ENCODE results near the gene CABLES2.

CABLES2 gene, protein sequence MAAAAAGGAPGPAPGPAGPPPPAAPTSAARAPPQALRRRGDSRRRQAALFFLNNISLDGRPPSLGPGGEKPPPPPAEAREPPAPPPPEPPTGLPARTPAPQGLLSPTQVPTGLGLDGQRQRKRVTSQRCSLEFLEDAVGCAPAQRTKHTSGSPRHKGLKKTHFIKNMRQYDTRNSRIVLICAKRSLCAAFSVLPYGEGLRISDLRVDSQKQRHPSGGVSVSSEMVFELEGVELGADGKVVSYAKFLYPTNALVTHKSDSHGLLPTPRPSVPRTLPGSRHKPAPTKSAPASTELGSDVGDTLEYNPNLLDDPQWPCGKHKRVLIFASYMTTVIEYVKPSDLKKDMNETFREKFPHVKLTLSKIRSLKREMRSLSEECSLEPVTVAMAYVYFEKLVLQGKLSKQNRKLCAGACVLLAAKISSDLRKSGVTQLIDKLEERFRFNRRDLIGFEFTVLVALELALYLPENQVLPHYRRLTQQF

DNA sequence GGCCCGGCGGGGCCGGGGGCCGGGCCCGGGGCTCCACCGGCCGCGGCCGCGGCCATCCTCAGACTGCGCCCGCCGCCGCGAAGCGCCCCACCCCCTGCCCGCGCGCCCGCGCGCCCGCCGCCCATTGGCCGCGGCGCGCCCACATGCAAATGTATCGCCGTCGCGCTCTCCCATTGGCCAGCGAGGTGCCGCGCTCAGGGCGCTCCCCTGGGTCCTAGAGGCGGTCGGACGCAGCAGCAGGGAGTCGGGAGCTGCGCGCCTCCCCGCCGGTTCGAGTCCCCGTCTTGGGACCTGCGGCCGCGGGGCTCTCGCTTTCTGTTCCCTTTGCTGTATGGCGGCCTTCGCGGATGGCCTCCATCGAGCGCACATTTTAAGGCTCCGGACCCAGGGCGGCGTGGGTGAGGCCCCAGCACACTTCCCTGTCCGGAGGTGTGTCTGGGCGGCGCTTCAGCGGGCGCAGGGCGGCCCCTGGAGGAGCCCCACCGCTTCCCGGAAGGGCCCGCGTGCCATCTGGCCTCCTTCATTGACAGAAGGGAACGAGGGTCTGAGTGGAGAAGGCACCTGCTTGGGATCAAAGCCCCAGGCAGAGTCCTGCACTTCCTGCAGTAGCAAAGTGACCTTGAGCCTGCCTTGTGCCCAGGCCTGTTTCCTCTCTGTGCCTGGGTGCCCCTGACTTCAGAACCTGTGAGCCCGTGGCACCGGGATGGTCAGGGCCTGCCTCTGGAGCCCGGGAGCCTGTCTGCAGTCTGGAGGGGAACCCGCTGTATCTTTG, at the start of gene CABLES2:
Gene CABLES2, minus strand, starts transcription at position 65 of the 772 bp plus-strand sequence. Its CDS starts 9 bp downstream, at position 56.
- TF ChIP-seq EZH2phosphoT487 (IDR thresholded peaks at IDR 0.05; ENCODE audit: low read depth): no peak
- TF ChIP-seq, protein P1, sequence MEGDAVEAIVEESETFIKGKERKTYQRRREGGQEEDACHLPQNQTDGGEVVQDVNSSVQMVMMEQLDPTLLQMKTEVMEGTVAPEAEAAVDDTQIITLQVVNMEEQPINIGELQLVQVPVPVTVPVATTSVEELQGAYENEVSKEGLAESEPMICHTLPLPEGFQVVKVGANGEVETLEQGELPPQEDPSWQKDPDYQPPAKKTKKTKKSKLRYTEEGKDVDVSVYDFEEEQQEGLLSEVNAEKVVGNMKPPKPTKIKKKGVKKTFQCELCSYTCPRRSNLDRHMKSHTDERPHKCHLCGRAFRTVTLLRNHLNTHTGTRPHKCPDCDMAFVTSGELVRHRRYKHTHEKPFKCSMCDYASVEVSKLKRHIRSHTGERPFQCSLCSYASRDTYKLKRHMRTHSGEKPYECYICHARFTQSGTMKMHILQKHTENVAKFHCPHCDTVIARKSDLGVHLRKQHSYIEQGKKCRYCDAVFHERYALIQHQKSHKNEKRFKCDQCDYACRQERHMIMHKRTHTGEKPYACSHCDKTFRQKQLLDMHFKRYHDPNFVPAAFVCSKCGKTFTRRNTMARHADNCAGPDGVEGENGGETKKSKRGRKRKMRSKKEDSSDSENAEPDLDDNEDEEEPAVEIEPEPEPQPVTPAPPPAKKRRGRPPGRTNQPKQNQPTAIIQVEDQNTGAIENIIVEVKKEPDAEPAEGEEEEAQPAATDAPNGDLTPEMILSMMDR (IDR thresholded peaks at IDR 0.05; ENCODE audit: low read depth, low read length): no peak
- peak within 1 kb of the TSS; percentile 94 for H3K9ac ChIP-seq (ENCODE audit: low read length)
- H3K9me3 ChIP-seq (ENCODE audit: insufficient read depth, low read length): no peaks in the 10 kb centered on the region
- peaks cover 34% of the 10 kb centered on the region for H3K4me1 ChIP-seq (ENCODE audit: low read length)
- H3K4me3 ChIP-seq (ENCODE audit: low read length): peak within 1 kb of the TSS; percentile 99
- no peaks in the 10 kb centered on the region for H3K27me3 ChIP-seq (ENCODE audit: low read depth, low read length)
- H3K79me2 ChIP-seq (ENCODE audit: low read length): peaks cover 31% of the 10 kb centered on the region
- no peaks in the 10 kb centered on the region for H3K36me3 ChIP-seq (replicated peaks; ENCODE audit: low read depth, low read length)
- peaks cover 12% of the 10 kb centered on the region; the same call in 1 of the 2 replicates for H4K20me1 ChIP-seq (ENCODE audit: insufficient read depth, low read length)
- H3K4me2 ChIP-seq (ENCODE audit: low read length): peak within 1 kb of the TSS; percentile 94
- H3K27ac ChIP-seq (ENCODE audit: low read length): peak within 1 kb of the TSS; percentile 65
- H2AFZ ChIP-seq (ENCODE audit: low read depth, low read length): peak within 1 kb of the TSS; percentile 97; the same call in 1 of the 2 replicates

DNA sequence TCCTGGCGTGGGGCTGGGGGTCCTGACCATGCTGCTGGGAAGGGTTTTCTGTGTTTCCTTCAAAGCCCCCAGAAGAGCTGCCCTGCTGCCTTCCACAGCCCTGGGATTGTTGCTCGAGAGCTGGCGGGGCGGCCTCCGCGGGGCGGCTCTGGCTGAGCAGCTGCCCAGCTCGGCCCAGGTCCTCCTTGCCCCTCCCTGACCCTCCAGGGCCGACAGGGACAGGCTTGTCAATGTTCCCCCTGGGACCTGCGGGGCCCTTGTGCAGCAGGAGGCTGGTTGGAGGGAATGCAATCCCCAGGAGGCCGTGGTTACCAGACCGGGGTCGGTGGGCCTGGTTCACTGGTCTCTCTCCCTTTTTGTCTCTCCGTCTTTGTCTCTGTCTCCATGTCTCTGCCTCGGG, 48.8 kb upstream of the CABLES2 start:
- no peaks in the 10 kb centered on the region for H3K79me2 ChIP-seq (ENCODE audit: low read length)
- H2AFZ ChIP-seq (ENCODE audit: low read depth, low read length): no peak overlapping the region
- TF ChIP-seq, protein P1 (IDR thresholded peaks at IDR 0.05; ENCODE audit: low read depth, low read length): no peak
- TF ChIP-seq EZH2phosphoT487 (IDR thresholded peaks at IDR 0.05; ENCODE audit: low read depth): no peak
- H3K4me2 ChIP-seq (ENCODE audit: low read length): no peak overlapping the region
- no peak overlapping the region for H3K27ac ChIP-seq (ENCODE audit: low read length)
- H3K9me3 ChIP-seq (ENCODE audit: insufficient read depth, low read length): no peaks in the 10 kb centered on the region
- H3K36me3 ChIP-seq (replicated peaks; ENCODE audit: low read depth, low read length): no peaks in the 10 kb centered on the region
- no peak overlapping the region for H3K9ac ChIP-seq (ENCODE audit: low read length)
- no peaks in the 10 kb centered on the region for H4K20me1 ChIP-seq (ENCODE audit: insufficient read depth, low read length)
- no peak overlapping the region for H3K4me3 ChIP-seq (ENCODE audit: low read length)
- no peaks in the 10 kb centered on the region for H3K4me1 ChIP-seq (ENCODE audit: low read length)
- H3K27me3 ChIP-seq (ENCODE audit: low read depth, low read length): peaks cover 18% of the 10 kb centered on the region

DNA sequence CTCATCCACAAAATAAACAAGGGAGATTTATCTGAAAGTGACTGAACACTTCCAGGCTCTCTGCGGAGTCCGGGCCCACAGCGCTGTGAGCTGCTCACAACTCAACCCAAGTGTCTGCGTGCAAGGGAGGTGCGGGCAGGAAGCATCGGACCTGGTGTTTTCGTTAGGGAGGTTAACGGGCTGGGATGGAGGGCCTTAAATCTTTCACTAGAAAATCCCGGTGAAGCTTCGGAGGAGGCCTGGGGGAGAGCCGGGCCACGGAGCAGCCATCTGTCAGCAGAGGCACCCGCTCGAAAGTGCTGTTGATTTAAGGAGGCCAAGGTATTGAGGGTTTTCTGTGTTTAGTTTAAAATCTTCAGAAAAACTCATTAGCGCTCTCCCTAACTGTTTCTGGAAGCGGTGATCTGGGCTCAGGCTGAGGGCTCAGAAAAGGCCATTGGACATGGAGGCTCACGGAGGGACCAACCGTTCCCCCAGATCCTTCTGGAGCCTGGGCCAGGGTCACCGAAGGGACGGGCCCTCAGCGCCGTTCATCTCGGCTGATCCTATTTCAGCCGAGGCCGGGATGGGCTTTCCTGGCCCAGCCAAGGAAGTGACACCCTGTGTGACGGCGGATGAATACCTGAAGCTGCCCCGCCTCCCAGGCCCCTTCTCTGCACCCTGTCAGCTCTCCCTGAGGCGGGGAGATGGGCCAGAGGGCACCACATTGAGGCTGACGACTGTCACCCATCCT, 48.0 kb upstream of the CABLES2 start:
- peaks cover 18% of the 10 kb centered on the region for H3K27me3 ChIP-seq (ENCODE audit: low read depth, low read length)
- H4K20me1 ChIP-seq (ENCODE audit: insufficient read depth, low read length): no peaks in the 10 kb centered on the region
- H2AFZ ChIP-seq (ENCODE audit: low read depth, low read length): no peak overlapping the region
- no peaks in the 10 kb centered on the region for H3K79me2 ChIP-seq (ENCODE audit: low read length)
- no peaks in the 10 kb centered on the region for H3K4me1 ChIP-seq (ENCODE audit: low read length)
- no peaks in the 10 kb centered on the region for H3K9me3 ChIP-seq (ENCODE audit: insufficient read depth, low read length)
- no peak overlapping the region for H3K9ac ChIP-seq (ENCODE audit: low read length)
- no peak overlapping the region for H3K4me2 ChIP-seq (ENCODE audit: low read length)
- H3K4me3 ChIP-seq (ENCODE audit: low read length): no peak overlapping the region
- H3K27ac ChIP-seq (ENCODE audit: low read length): no peak overlapping the region
- TF ChIP-seq, protein P1 (IDR thresholded peaks at IDR 0.05; ENCODE audit: low read depth, low read length): no peak
- no peak for TF ChIP-seq EZH2phosphoT487 (IDR thresholded peaks at IDR 0.05; ENCODE audit: low read depth)
- H3K36me3 ChIP-seq (replicated peaks; ENCODE audit: low read depth, low read length): no peaks in the 10 kb centered on the region
